DND-41 (cell line): ENCODE results near the gene CCL17.

Source experiments
- CTCF ChIP-seq: IDR thresholded peaks from 2 replicates; pipeline ENCODE4 v1.5.1; 2012; ENCODE audit warnings: borderline replicate concordance, low read length, moderate library complexity, mild to moderate bottlenecking; ENCODE audit not compliant: poor library complexity, severe bottlenecking; ENCODE audit errors: extremely low read depth
- EZH2 ChIP-seq: IDR thresholded peaks from 3 replicates; pipeline ENCODE4 v1.6.1; 2012; ENCODE audit warnings: borderline replicate concordance, low read depth, mild to moderate bottlenecking, moderate library complexity, low read length, inconsistent platforms; ENCODE audit not compliant: severe bottlenecking

GRCh38 chr16:57411362-57411976 is 6.9 kb downstream of the CCL17 start:
- TF ChIP-seq EZH2 (no peak), CTCF (no peak)
